ENCODE data around the gene ZBTB2.

- TF ChIP-seq BACH2 (CRISPR knock-in tag; IDR thresholded peaks at IDR 0.05; ENCODE audit: borderline replicate concordance) (no peak), RARB (CRISPR knock-in tag; IDR thresholded peaks at IDR 0.05) (no peak)
Observed at GRCh38 chr6:151317103-151317994, 74.0 kb downstream of the ZBTB2 start.

All from SK-N-SH treated with all-trans-retinoic acid at 6 μM for 48 hours (cell line).